ENCODE results near the gene CCNY.
"Not testable (repeated sequence)": the region's sequence is repeated elsewhere in the genome, so short reads cannot be mapped to it uniquely, and the experiment has no call there.

The CCNY gene

GRCh38 chr10:35493196-35494118, 157.1 kb downstream of the CCNY start:
- DNase-seq, result no peak

- no peak for DNase-seq
These were observed 159.3 kb downstream of the CCNY start for GRCh38 chr10:35495521-35496119.

- DNase-seq, result no peak
These were observed 161.6 kb downstream of the CCNY start for GRCh38 chr10:35497909-35498308.

GRCh38 chr10:35498693-35499092, 162.4 kb downstream of the CCNY start:
- no peak for DNase-seq

GRCh38 chr10:35501923-35502322, 165.6 kb downstream of the CCNY start:
- no peak for DNase-seq

- DNase-seq, result no peak
These were observed 166.4 kb downstream of the CCNY start for GRCh38 chr10:35502692-35503091.

- no peak for DNase-seq
These were observed 167.3 kb downstream of the CCNY start for GRCh38 chr10:35503578-35503977.

GRCh38 chr10:35504132-35504531, 167.8 kb downstream of the CCNY start:
- DNase-seq, result no peak

GRCh38 chr10:35505241-35505873, 169.0 kb downstream of the CCNY start:
- no peak for DNase-seq

GRCh38 chr10:35506741-35507140, 170.4 kb downstream of the CCNY start:
- DNase-seq, result no peak

- no peak for DNase-seq
These were observed 171.3 kb downstream of the CCNY start for GRCh38 chr10:35507519-35508109.

GRCh38 chr10:35508647-35509046, 172.3 kb downstream of the CCNY start:
- no peak for DNase-seq

GRCh38 chr10:35510891-35511290, 174.6 kb downstream of the CCNY start:
- DNase-seq, result no peak

- no peak for DNase-seq
These were observed 175.3 kb downstream of the CCNY start for GRCh38 chr10:35511647-35512046.

GRCh38 chr10:35516102-35516670, 179.9 kb downstream of the CCNY start:
- no peak for DNase-seq

- DNase-seq, result no peak
These were observed 181.3 kb downstream of the CCNY start for GRCh38 chr10:35517431-35518181.

GRCh38 chr10:35518187-35518586, 181.9 kb downstream of the CCNY start:
- DNase-seq, result not testable (repeated sequence)

- no peak for DNase-seq
These were observed 184.7 kb downstream of the CCNY start for GRCh38 chr10:35520996-35521395.

- DNase-seq, result no peak
These were observed 187.4 kb downstream of the CCNY start for GRCh38 chr10:35523670-35524225.

GRCh38 chr10:35526746-35527145, 190.4 kb downstream of the CCNY start:
- DNase-seq, result no peak

GRCh38 chr10:35532141-35532540, 195.8 kb downstream of the CCNY start:
- DNase-seq, result no peak

GRCh38 chr10:35533565-35533964, 197.3 kb downstream of the CCNY start:
- DNase-seq, result no peak

All from activated effector memory CD4-positive, alpha-beta T cell treated with Interleukin-2 at 50 U/mL for 16 hours (primary cell).